ENCODE measurements around the gene FCGR3B.
"Not testable (repeated sequence)": the region's sequence is repeated elsewhere in the genome, so short reads cannot be mapped to it uniquely, and the experiment has no call there.

Gene FCGR3B

DNA sequence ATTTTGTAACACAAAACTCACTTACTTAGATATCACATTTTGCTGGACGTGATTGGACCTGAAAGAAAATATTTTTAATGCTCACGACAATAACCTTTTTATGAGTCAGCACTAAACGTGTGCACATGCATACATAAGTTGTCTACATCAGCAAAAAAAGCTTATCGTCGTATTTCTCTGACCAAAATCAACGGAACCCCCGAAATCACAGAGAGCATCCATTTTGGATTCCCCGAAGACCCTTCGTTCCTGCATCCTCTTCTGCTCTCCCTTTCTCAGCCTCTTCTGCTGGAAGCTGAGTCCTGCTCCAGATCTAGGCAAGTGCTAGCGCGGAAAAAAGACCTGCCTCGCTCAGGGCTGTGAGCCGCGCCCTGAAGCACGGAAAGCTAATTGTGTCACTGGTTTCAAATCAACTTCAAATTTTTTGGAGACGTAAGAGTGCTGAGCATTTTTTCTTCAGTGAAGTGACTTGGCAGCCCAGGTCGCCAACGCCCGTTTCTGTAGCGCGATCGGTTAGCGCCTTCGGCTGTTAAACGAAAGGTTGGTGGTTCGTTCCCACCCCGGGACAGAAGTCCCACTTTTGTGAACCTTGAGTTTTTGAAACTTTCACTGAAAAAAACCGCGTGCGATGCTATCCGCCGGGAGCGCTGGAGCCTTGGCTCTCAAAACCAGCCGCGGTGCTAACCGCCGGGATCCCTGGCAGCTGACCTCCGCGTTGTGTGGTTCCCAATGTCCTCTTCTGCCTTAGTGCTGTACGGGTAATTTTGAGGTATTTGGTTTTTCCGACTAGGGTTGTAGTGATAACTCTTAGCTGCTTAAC lies 9.6 kb downstream of the FCGR3B start:
- Mint-ChIP-seq H3K27ac (peak overlapping the region; percentile 98), H3K4me3 (peak overlapping the region; percentile 94), H3K4me1 (peaks cover 31% of the 10 kb centered on the region)
- not testable (repeated sequence) for H3K36me3 Mint-ChIP-seq, H3K9me3 Mint-ChIP-seq, H3K27me3 Mint-ChIP-seq

DNA sequence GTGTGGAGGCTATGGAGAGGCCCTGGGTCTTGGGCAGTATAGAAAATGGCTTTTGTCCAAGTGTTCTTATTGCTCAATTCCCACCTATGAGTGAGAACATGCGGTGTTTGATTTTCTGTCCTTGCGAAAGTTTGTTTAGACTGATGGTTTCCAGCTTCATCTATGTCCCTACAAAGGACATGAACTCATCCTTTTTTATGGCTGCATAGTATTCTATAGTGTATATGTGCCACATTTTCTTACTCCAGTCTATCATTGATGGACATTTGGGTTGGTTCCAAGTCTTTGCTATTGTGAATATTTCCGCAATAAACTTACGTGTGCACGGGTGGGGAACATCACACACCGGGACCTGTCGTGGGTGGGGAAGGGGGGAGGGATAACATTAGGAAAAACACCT lies 10.6 kb downstream of the FCGR3B start:
- peaks cover 31% of the 10 kb centered on the region for H3K4me1 Mint-ChIP-seq
- H3K27me3 Mint-ChIP-seq, H3K9me3 Mint-ChIP-seq, H3K36me3 Mint-ChIP-seq: not testable (repeated sequence)
- peak overlapping the region; percentile 8 for H3K27ac Mint-ChIP-seq
- H3K4me3 Mint-ChIP-seq: peak overlapping the region; percentile 52

DNA sequence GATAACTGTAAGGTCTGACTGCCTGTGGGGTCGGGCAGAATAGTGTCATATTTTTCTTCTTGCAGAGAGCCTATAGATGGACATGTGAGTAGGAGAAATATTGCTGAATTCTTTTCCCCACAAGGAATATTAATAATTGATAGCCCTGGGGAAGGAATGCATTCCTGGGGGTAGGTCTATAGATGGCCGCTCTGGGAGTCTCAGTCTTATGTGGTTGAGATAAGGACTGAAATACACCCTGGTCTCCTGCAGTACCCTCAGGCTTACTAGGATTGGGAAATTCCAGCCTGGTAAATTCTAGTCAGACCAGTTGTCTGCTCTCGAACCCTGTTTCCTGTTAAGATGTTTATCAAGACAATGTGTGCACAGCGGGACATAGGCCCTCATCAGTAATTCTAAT lies 12.5 kb downstream of the FCGR3B start:
- H3K9me3 Mint-ChIP-seq, H3K36me3 Mint-ChIP-seq, H3K27me3 Mint-ChIP-seq, H3K4me3 Mint-ChIP-seq, H3K27ac Mint-ChIP-seq: not testable (repeated sequence)
- peaks cover 21% of the 10 kb centered on the region for H3K4me1 Mint-ChIP-seq

DNA sequence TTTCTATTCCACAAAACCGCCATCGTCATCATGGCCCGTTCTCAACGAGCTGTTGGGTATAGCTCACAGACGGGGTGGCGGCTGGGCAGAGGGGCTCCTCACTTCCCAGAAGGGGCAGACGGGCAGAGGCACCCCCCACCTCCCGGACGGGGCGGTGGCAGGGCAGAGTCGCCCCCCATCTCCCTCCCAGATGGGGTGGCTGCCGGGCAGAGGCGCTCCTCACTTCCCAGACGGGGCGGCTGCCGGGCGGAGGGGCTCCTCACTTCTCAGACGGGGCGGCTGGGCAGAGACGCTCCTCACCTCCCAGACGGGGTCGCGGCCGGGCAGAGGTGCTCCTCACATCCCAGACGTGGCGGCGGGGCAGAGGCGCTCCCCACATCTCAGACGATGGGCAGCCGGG lies 14.6 kb downstream of the FCGR3B start:
- not testable (repeated sequence) for H3K27ac Mint-ChIP-seq, H3K36me3 Mint-ChIP-seq, H3K4me3 Mint-ChIP-seq, H3K27me3 Mint-ChIP-seq, H3K9me3 Mint-ChIP-seq
- peaks cover 24% of the 10 kb centered on the region for H3K4me1 Mint-ChIP-seq

DNA sequence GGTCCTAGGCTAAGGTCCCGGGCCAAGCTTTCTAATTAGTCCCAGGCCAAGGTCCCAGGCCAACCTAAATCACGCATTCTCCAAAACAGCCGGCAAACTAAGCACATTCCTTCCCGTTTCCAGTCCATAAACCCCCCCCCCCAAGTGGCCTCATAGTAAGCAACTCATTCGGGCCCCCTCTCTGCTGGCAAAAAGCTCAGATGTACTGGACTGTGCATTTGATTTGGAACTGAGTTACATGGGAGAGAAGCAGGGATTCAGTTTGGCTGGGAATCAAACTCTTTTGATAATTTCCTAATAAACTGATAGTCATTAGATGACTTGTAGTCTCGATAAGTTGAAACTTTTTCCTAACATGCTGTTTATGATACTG lies 17.8 kb downstream of the FCGR3B start:
- not testable (repeated sequence) for H3K27me3 Mint-ChIP-seq, H3K9me3 Mint-ChIP-seq, H3K36me3 Mint-ChIP-seq
- Mint-ChIP-seq H3K27ac (peak overlapping the region; percentile 100), H3K4me3 (peak overlapping the region; percentile 94), H3K4me1 (peaks cover 19% of the 10 kb centered on the region)

DNA sequence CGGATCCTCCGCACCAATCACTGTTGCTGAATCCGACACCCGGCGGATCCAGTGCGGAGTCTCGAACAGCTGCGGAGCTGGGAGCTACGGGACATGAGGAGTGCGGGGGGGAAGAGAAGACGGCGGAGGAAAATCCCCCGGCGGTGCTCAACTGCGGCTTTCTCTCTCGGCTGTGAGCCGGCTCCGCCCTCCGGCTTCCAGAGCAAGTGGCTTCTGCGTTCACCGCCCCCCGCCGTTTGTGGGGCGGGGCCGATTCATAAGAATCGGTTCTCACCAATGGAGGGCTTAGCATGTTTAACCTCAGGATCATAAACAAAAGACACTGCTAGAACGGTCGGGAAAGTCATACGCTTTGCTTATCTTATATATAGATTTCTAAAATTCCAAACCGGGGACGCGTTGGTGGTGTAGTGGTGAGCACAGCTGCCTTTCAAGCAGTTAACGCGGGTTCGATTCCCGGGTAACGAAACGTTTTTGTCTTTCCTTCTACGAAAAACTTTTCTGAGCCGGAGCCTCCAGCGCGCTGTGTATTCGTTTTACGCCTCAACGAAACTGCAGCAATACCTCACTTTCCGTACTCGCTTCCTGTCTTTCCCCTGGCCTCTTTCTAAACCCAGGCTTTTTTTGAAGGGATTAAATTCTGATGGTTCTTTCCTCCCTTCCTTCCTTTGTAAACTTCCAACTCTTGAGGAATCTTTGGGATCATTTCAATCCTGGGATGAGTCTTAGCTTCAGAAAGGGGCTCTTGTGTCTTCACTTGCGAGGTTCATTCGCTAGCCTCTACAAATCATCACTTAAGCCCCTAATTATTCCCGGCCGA lies 18.4 kb downstream of the FCGR3B start:
- Mint-ChIP-seq H3K27ac (peak overlapping the region; percentile 100), H3K4me3 (peak overlapping the region; percentile 94), H3K4me1 (peaks cover 19% of the 10 kb centered on the region)
- H3K9me3 Mint-ChIP-seq, H3K27me3 Mint-ChIP-seq, H3K36me3 Mint-ChIP-seq: not testable (repeated sequence)

DNA sequence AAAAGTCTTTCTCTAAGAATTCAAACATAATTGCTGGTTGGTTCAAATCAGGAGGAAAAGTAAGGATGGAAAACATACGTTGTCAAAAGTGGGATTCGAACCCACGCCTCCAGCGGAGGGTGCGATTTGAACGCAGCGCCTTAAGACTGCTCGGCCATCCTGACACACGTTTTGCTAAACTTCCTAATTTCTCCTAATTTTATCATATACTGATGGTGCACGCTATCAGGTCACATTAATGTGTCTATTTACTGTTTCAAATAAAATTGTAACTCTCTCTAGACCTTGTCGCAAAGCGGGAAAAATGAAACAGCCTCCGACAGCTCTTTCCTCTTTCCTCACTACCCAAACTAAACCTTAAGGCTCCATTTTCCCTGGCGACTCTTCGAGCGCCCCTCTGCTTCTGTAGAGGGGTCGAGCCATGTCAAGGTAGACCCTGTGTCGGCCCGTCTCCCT lies 19.1 kb downstream of the FCGR3B start:
- Mint-ChIP-seq H3K4me3 (peak overlapping the region; percentile 94), H3K4me1 (peaks cover 19% of the 10 kb centered on the region), H3K27ac (peak overlapping the region; percentile 100)
- not testable (repeated sequence) for H3K36me3 Mint-ChIP-seq, H3K9me3 Mint-ChIP-seq, H3K27me3 Mint-ChIP-seq

DNA sequence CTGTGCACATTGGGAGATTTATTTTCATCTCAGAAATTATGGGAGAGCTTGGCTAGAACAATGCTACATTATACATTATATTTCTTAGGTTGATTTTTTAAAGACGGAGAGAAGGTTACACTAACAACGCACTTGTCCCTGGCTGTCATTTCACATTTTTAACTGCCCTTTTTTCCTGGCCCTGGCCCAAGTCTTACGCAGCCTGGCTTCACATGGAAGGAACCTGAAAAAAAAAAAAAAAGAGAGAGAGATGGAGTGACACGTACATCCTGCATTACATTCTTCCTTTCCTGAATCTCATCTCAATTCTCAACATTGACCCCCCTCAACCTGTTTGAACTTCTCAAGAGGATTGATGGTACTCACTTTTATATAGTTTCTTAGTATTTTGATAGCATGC lies 20.8 kb downstream of the FCGR3B start:
- not testable (repeated sequence) for H3K4me3 Mint-ChIP-seq, H3K27ac Mint-ChIP-seq, H3K9me3 Mint-ChIP-seq, H3K36me3 Mint-ChIP-seq, H3K27me3 Mint-ChIP-seq
- peaks cover 19% of the 10 kb centered on the region for H3K4me1 Mint-ChIP-seq

DNA sequence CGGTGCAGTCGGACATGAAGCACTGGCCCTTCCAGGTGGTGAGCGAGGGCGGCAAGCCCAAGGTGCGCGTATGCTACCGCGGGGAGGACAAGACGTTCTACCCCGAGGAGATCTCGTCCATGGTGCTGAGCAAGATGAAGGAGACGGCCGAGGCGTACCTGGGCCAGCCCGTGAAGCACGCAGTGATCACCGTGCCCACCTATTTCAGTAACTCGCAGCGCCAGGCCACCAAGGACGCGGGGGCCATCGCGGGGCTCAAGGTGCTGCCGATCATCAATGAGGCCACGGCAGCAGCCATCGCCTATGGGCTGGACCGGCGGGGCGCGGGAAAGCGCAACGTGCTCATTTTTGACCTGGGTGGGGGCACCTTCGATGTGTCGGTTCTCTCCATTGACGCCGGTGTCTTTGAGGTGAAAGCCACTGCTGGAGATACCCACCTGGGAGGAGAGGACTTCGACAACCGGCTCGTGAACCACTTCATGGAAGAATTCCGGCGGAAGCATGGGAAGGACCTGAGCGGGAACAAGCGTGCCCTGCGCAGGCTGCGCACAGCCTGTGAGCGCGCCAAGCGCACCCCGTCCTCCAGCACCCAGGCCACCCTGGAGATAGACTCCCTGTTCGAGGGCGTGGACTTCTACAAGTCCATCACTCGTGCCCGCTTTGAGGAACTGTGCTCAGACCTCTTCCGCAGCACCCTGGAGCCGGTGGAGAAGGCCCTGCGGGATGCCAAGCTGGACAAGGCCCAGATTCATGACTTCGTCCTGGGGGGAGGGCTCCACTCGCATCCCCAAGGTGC lies 24.2 kb downstream of the FCGR3B start:
- H3K27me3 Mint-ChIP-seq: peaks cover 15% of the 10 kb centered on the region
- H3K9me3 Mint-ChIP-seq, H3K4me3 Mint-ChIP-seq, H3K27ac Mint-ChIP-seq, H3K4me1 Mint-ChIP-seq, H3K36me3 Mint-ChIP-seq: not testable (repeated sequence)

DNA sequence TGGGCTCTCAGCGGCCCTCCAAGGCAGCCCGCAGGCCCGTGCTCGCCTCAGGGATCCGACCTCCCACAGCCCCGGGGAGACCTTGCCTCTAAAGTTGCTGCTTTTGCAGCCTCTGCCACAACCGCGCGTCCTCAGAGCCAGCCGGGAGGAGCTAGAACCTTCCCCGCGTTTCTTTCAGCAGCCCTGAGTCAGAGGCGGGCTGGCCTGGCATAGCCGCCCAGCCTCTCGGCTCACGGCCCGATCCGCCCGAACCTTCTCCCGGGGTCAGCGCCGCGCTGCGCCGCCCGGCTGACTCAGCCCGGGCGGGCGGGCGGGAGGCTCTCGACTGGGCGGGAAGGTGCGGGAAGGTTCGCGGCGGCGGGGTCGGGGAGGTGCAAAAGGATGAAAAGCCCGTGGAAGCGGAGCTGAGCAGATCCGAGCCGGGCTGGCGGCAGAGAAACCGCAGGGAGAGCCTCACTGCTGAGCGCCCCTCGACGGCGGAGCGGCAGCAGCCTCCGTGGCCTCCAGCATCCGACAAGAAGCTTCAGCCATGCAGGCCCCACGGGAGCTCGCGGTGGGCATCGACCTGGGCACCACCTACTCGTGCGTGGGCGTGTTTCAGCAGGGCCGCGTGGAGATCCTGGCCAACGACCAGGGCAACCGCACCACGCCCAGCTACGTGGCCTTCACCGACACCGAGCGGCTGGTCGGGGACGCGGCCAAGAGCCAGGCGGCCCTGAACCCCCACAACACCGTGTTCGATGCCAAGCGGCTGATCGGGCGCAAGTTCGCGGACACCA lies 25.0 kb downstream of the FCGR3B start:
- peaks cover 15% of the 10 kb centered on the region for H3K27me3 Mint-ChIP-seq
- not testable (repeated sequence) for H3K27ac Mint-ChIP-seq, H3K36me3 Mint-ChIP-seq, H3K4me3 Mint-ChIP-seq, H3K4me1 Mint-ChIP-seq, H3K9me3 Mint-ChIP-seq

DNA sequence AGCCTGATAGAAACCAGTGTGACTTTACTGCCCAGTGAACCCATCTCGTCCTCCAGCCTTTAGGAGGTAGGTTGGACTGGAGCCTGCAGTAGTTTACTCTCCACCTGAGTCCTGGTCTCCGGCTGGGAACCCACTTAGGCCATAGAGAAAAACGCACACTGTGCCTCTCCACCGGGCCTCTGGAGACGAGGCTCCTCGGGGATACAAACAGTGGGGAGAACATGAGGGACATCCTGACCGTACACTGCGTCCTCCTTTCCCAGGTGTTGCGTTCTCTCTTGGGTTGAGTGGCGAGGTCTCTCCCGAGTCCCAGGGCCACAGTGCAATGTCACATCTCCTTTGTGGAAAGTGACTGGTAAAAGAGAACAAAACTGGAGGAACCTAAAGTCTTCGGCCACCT lies 26.0 kb downstream of the FCGR3B start:
- H3K36me3 Mint-ChIP-seq, H3K27ac Mint-ChIP-seq, H3K4me1 Mint-ChIP-seq, H3K9me3 Mint-ChIP-seq: not testable (repeated sequence)
- H3K4me3 Mint-ChIP-seq: peak overlapping the region; percentile 49
- H3K27me3 Mint-ChIP-seq: peaks cover 15% of the 10 kb centered on the region

DNA sequence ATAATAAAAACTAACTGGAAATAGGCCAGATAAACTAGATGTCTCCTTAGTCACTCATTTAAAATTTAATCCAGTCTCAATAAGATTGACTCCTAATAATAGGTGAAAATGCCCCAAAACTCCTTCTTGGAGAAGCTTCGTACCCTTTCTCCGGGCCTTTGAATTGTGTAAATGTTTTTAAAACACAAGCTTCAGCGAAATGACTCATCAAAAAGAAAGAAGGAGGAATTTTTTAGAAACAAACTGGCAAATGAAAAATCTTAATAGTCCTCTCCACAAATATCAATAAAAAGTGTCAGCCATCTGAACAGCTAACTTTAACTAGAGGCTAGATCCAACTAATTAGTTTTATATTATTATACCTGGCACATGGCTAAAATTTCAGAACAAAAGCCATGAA lies 33.9 kb downstream of the FCGR3B start:
- H3K9me3 Mint-ChIP-seq, H3K4me3 Mint-ChIP-seq, H3K4me1 Mint-ChIP-seq, H3K27me3 Mint-ChIP-seq, H3K27ac Mint-ChIP-seq, H3K36me3 Mint-ChIP-seq: not testable (repeated sequence)

DNA sequence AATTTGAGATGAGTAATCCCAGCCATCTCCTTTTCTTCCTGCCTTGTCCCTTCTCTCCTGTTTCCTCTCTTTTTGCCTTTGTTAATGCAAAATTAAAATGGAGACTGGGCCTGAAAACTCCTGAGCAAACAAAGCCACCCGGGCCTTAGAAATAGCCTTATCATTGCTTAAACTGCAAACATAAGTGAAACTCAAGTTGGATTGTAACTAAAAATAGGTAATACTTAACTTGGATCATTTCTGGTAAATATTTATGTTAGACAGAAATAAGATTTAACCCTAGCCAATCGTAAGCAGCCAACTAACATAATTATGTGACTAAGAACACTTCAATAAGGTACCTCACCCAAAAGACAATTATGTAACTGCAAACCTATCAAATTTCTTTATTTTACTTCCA lies 35.4 kb downstream of the FCGR3B start:
- H3K4me1 Mint-ChIP-seq, H3K4me3 Mint-ChIP-seq, H3K27ac Mint-ChIP-seq, H3K36me3 Mint-ChIP-seq, H3K27me3 Mint-ChIP-seq, H3K9me3 Mint-ChIP-seq: not testable (repeated sequence)

DNA sequence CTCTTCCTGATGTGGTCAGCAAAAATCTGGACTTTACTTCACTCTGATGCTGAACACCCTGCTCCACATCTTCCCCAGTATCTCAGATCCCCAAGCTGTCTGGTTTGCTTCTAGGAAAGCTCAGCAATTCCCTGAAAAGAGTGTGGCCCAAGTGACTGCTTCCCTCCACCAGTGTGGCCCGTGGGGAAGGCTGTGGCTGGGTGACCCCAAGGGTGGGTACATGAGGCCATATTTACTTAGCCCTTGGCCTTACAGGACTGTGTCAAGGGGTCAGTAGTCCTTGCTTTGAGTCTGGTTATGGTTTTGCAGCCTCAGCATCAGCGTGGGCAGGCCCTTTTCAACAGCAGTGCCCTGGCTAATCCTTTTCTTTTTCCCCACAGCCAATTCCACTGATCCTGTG lies 35.8 kb downstream of the FCGR3B start:
- H3K4me1 Mint-ChIP-seq, H3K9me3 Mint-ChIP-seq, H3K4me3 Mint-ChIP-seq, H3K27ac Mint-ChIP-seq, H3K27me3 Mint-ChIP-seq, H3K36me3 Mint-ChIP-seq: not testable (repeated sequence)

DNA sequence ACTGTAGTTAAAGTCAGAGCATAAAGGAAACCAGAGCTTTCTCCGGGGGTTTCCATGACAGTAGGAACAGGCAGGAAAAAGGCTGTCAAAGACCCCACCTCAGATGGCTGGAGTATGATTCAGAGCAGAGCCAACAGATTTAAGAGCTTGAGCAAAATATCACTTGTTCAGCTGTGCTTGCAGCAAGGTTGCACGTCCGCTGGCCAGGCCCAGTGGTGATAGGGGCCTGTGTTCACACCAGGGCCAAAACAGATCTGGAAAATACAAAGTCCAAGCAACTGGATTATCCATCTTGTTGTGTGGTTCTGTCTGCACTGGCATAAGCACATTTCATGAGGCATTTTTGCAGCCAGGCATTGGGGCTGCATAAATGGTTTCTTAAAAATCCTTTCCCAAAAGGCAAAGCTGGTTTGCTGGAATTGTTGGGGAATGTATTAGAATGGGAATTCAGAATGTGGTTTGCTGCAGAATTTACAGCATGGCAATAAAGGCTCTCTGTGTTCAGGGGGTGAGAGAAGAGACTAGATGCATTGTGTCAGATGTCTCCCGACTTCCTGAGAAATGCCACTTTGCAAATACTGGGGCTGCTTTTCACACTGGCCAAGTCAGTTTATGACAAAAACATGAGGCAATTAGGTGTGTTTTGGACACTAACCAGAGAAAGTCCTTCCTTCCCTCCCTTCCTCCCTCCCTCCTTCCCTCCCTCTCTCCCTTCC lies 36.5 kb downstream of the FCGR3B start:
- H3K4me3 Mint-ChIP-seq, H3K27me3 Mint-ChIP-seq, H3K9me3 Mint-ChIP-seq, H3K36me3 Mint-ChIP-seq, H3K27ac Mint-ChIP-seq, H3K4me1 Mint-ChIP-seq: not testable (repeated sequence)

All from activated naive CD4-positive, alpha-beta T cell treated with anti-CD3 and anti-CD28 coated beads, Interleukin-2, amount 50 U/mL, for 24 hours (primary cell).